ENCODE measurements around the gene PLEKHA6.

GRCh38 chr1:204266504-204267034 lies 93.2 kb downstream of the PLEKHA6 start:
- TF ChIP-seq, protein P1, sequence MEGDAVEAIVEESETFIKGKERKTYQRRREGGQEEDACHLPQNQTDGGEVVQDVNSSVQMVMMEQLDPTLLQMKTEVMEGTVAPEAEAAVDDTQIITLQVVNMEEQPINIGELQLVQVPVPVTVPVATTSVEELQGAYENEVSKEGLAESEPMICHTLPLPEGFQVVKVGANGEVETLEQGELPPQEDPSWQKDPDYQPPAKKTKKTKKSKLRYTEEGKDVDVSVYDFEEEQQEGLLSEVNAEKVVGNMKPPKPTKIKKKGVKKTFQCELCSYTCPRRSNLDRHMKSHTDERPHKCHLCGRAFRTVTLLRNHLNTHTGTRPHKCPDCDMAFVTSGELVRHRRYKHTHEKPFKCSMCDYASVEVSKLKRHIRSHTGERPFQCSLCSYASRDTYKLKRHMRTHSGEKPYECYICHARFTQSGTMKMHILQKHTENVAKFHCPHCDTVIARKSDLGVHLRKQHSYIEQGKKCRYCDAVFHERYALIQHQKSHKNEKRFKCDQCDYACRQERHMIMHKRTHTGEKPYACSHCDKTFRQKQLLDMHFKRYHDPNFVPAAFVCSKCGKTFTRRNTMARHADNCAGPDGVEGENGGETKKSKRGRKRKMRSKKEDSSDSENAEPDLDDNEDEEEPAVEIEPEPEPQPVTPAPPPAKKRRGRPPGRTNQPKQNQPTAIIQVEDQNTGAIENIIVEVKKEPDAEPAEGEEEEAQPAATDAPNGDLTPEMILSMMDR (IDR thresholded peaks at IDR 0.05): no peak
- no peak for TF ChIP-seq EZH2 (IDR thresholded peaks at IDR 0.05; ENCODE audit: borderline replicate concordance, insufficient read depth, low read depth, low read length, poor library complexity, severe bottlenecking)
